ENCODE data around the gene FAM111A. TPM values are rescaled to one million over a fixed set of nuclear protein-coding genes. Genes with fewer than 3 reads are reported as not detected.
"Not testable (repeated sequence)": the region's sequence is repeated elsewhere in the genome, so short reads cannot be mapped to it uniquely, and the experiment has no call there.

FAM111A gene
- total RNA-seq, 1 experiment from 2014 or later: 49.2 TPM

DNA sequence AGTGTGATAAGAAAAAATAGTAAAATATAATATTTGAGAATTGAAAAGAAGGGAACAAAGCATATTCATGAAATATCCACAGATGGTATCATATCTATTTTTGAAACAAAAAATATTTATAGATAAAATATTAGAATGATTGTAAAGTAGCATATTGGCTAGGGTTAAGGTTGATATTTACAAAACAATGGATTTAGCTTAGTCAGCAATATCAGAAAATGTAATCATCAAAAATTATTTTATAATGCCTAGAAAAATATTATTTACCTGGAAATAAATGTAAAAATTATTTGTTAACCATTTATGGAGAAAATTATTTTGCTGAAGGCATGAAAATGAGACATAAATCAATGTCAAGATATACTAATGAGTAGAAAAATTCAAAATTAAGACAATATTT is 22.8 kb upstream of the FAM111A start:
- Histone ChIP-seq H3K4me1 (ENCODE audit: insufficient read depth, low read length) (no peaks in the 10 kb centered on the region), H3K9me2 (replicated peaks; ENCODE audit: low read length) (no peaks in the 10 kb centered on the region), H3K36me3 (ENCODE audit: low read depth, low read length) (peaks cover 71% of the 10 kb centered on the region), H2AFZ (ENCODE audit: low read length) (no peak overlapping the region), H4K20me1 (ENCODE audit: low read length) (no peaks in the 10 kb centered on the region), H3K9ac (ENCODE audit: low read length) (no peak overlapping the region), H3K4me2 (ENCODE audit: low read length) (no peak overlapping the region), H3K79me2 (ENCODE audit: low read length) (no peaks in the 10 kb centered on the region), H3K9me3 (ENCODE audit: low read length) (peaks cover 15% of the 10 kb centered on the region; the same call in 1 of the 2 replicates), H3F3A (ENCODE audit: low read length, unreplicated experiment) (no peaks in the 10 kb centered on the region), H3K27ac (ENCODE audit: low read length) (no peak overlapping the region), H3K4me3 (ENCODE audit: low read length) (no peak overlapping the region), H3K27me3 (ENCODE audit: low read length) (no peaks in the 10 kb centered on the region)
- ChIA-PET POLR2A (ENCODE audit: unreplicated experiment) (no interaction called here), CTCF (no interaction called here)
- BruUV-seq (replicated peaks): no TSS peak
- TF ChIP-seq EZH2phosphoT487 (IDR thresholded peaks at IDR 0.05; ENCODE audit: borderline replicate concordance, low read length) (no peak), EZH2 (IDR thresholded peaks at IDR 0.05; ENCODE audit: low read length, unreplicated experiment) (no peak)
- TF ChIP-seq, protein P1, sequence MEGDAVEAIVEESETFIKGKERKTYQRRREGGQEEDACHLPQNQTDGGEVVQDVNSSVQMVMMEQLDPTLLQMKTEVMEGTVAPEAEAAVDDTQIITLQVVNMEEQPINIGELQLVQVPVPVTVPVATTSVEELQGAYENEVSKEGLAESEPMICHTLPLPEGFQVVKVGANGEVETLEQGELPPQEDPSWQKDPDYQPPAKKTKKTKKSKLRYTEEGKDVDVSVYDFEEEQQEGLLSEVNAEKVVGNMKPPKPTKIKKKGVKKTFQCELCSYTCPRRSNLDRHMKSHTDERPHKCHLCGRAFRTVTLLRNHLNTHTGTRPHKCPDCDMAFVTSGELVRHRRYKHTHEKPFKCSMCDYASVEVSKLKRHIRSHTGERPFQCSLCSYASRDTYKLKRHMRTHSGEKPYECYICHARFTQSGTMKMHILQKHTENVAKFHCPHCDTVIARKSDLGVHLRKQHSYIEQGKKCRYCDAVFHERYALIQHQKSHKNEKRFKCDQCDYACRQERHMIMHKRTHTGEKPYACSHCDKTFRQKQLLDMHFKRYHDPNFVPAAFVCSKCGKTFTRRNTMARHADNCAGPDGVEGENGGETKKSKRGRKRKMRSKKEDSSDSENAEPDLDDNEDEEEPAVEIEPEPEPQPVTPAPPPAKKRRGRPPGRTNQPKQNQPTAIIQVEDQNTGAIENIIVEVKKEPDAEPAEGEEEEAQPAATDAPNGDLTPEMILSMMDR (conservative IDR thresholded peaks at IDR 0.05; ENCODE audit: low read depth, low read length): no peak
- ATAC-seq (no peak), DNase-seq (no peak)
- intact Hi-C loops (cut with micrococcal nuclease): no loop called here

DNA sequence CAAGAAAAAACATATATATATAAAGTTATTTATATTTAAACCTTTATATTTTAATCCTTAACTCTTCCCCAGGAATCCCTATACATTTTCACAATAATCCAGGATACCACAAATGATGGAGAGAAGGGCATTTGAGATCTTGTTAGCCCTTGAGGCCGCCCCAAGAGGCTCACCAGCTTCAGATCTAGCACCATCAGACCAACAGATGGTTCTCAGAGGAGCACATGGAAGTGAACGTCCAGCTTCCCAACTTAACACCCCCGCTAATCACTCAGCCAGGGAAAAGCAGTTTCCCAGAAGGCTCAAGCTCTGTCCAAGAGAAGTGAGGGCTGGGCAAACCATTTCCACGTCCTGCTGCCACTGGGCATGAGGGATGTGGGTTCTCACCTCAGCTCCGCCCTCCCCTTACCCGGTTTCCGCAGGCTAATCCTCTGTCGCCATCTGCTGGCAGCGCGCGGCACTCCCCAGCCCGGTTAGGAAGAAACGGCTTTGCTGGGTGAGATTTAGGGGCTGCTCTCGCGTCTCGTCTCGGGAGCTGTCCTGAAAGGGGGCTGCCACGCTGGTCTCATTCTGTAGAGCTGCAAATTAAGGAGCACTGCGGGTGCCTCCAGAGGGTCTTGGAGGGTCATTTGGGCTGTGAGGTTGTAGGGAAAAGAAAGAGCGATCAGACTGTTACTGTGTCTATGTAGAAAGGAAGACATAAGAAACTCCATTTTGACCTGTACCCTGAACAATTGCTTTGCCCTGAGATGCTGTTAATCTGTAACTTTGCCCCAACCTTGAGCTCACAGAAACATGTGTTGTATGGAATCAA is 6.8 kb upstream of the FAM111A start:
- DNase-seq: peak; percentile 85
- Histone ChIP-seq H3K9me3 (ENCODE audit: low read length) (peaks cover 13% of the 10 kb centered on the region; the same call in 1 of the 2 replicates), H3K36me3 (ENCODE audit: low read depth, low read length) (peaks cover 37% of the 10 kb centered on the region), H3K4me1 (ENCODE audit: insufficient read depth, low read length) (0 out of 2 replicates have a peak, but pooled peaks cover 3% of the 10 kb centered on the region), H3F3A (ENCODE audit: low read length, unreplicated experiment) (no peaks in the 10 kb centered on the region), H3K27ac (ENCODE audit: low read length) (no peak overlapping the region), H3K79me2 (ENCODE audit: low read length) (0 out of 2 replicates have a peak, but pooled peaks cover under 1% of the 10 kb centered on the region), H3K4me2 (ENCODE audit: low read length) (peak overlapping the region; percentile 67), H3K27me3 (ENCODE audit: low read length) (no peaks in the 10 kb centered on the region), H3K4me3 (ENCODE audit: low read length) (peak overlapping the region; percentile 40), H3K9ac (ENCODE audit: low read length) (no peak overlapping the region), H3K9me2 (replicated peaks; ENCODE audit: low read length) (no peaks in the 10 kb centered on the region), H4K20me1 (ENCODE audit: low read length) (no peaks in the 10 kb centered on the region), H2AFZ (ENCODE audit: low read length) (peak overlapping the region; percentile 72)
- ChIA-PET POLR2A (ENCODE audit: unreplicated experiment) (interaction anchor here (0.5 kb wide), 1 partner anchor 27 kb away, joined by 6 read pairs; no protein-coding TSS in a partner anchor), CTCF (interaction anchor here (0.5 to 1.3 kb wide), 10 partner anchors 8 to 156 kb away, joined by 3 to 9 read pairs (median 4); partner anchors contain the start of gene FAM111B)
- intact Hi-C loops (cut with micrococcal nuclease): loop anchor here (1.0 kb wide), 2 partner anchors 39 to 83 kb away; no protein-coding TSS in a partner anchor
- no peak for TF ChIP-seq EZH2phosphoT487 (IDR thresholded peaks at IDR 0.05; ENCODE audit: borderline replicate concordance, low read length)
- TF ChIP-seq, protein P1 (conservative IDR thresholded peaks at IDR 0.05; ENCODE audit: low read depth, low read length): peak; percentile 98
- BruUV-seq (replicated peaks): no TSS peak
- peak; percentile 100 for ATAC-seq

DNA sequence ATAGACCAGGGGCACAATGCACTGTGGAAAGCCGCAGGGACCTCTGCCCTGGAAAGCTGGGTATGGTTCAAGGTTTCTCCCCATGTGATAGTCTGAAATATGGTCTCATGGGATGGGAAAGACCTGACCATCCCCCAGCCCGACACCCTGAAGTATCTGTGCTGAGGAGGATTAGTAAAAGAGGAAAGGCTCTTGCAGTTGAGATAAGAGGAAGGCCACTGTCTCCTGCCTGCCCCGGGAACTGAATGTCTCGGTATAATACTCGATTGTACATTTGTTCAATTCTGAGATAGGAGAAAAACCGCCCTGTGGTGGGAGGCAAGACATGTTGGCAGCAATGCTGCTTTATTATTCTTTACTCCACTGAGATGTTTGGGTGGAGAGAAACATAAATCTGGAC is 6.1 kb upstream of the FAM111A start:
- BruUV-seq (replicated peaks); DNase-seq; H3K4me3 ChIP-seq (ENCODE audit: low read length); H3K27me3 ChIP-seq (ENCODE audit: low read length); H3K9ac ChIP-seq (ENCODE audit: low read length); H3K27ac ChIP-seq (ENCODE audit: low read length); H4K20me1 ChIP-seq (ENCODE audit: low read length); H3F3A ChIP-seq (ENCODE audit: low read length, unreplicated experiment); ATAC-seq; H3K9me2 ChIP-seq (replicated peaks; ENCODE audit: low read length); POLR2A ChIA-PET (ENCODE audit: unreplicated experiment); H3K79me2 ChIP-seq (ENCODE audit: low read length); H3K4me1 ChIP-seq (ENCODE audit: insufficient read depth, low read length): not testable (repeated sequence)
- Histone ChIP-seq H2AFZ (ENCODE audit: low read length) (peak overlapping the region; percentile 72; the same call in 1 of the 2 replicates), H3K9me3 (ENCODE audit: low read length) (peaks cover 13% of the 10 kb centered on the region; the same call in 1 of the 2 replicates), H3K4me2 (ENCODE audit: low read length) (peak overlapping the region; percentile 67; the same call in 1 of the 2 replicates), H3K36me3 (ENCODE audit: low read depth, low read length) (peaks cover 30% of the 10 kb centered on the region)
- intact Hi-C loops (cut with micrococcal nuclease): loop anchor here (1.0 kb wide), 2 partner anchors 39 to 83 kb away; no protein-coding TSS in a partner anchor
- CTCF ChIA-PET: interaction anchor here (1.1 to 1.3 kb wide), 2 partner anchors 8 to 22 kb away, joined by 4 read pairs; no protein-coding TSS in a partner anchor

Measured in PC-3 (cell line).